GM19099 (cell line): ENCODE measurements around the gene GSS.

Source experiments
- POLR2A ChIP-seq: IDR thresholded peaks from 3 replicates; pipeline ENCODE4 v1.6.1; 2011; ENCODE audit warnings: low read depth; ENCODE audit not compliant: insufficient read length; ENCODE audit errors: extremely low read depth

Gene GSS

DNA sequence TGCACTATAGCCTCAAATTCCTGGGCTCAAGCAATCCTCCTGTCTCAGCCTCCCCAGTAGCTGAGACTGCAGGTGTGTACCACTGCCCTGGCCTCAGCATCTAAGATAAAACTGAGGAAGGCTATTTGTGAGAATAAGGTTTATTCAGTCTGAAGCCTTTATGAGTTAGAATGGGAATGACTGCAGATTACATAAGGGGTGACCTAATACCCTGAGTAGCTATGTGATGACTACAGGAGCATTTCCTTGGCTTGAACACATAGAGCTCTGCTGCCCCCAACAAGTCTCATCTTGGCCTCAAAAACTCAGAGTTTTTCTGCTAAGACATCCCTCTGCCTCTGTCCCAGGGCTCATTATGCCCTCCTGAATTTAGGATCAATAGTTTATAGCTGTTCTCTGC lies 7.6 kb downstream of the GSS start:
- no peak for TF ChIP-seq POLR2A

DNA sequence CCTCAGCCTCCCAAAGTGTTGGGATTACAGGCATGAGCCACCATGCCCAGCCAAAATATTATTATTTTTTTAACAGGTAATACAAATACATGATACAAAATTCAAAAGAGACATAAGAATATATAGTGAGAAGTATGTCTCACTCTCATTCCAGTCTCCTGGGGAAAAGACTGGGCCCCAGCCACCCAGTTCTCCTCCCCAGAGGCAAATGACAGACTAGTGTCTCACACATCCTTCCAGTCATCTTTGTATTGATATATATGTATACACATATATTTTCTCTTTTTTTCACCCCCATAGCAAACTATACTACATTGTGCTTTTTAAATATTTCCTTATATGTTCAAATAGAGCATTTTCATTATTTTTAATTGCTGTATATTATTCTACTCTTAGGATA lies 8.3 kb downstream of the GSS start:
- no peak for TF ChIP-seq POLR2A

DNA sequence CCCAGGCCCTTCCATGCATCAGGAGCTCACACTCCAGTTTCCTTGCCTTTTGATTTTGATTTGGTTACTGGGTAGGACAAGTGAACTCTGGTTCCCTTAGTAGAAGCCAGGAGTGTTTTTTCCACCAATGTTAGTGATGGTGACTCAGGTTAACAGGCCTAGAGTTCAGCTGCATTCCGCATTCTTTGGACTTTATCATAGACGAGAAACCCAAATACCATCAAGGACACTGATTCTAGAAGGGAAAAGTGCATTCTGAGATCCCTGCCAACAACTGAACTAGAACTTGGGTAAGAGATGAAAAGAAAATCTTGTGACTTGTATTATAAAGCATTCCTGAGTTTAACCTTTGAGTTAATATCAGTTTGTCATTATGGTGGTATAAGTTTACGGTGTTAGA lies 8.9 kb downstream of the GSS start:
- TF ChIP-seq POLR2A: no peak

DNA sequence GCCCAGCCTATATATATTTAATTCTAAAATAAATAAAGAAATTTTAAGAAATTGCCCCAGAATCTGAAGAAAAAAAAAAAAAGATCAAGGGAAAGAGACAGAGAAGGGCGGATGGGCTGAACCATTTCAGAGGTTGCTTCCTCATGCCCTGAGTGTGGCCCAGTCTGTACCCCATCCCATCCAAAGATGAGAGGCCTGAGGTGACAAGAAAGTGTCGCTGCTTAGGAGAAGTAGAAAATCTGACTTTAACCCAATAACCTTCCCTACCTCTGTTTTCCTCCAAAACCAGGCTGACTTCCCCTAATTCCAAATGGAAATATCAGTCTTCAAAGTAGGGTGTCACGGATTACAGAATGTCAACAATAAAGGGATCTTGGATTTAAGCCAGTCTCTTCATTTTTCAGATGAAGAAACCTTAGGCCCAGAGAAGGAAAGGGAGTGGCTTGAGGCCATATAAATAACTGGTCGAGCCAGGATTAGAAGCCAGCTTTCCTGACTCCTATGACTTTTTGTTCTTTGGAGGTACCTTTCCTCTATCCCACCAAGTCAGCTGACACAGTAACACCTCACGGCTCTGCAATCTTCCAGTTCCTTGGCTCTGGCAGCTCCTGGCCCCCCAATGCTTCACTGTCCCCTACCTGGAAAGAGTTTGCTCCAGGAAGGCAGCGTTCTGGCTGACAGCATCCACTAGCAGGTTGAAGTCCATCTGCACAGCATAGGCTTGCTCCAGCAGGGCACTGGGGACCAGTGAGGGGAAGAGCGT lies 10.1 kb downstream of the GSS start:
- no peak for TF ChIP-seq POLR2A

DNA sequence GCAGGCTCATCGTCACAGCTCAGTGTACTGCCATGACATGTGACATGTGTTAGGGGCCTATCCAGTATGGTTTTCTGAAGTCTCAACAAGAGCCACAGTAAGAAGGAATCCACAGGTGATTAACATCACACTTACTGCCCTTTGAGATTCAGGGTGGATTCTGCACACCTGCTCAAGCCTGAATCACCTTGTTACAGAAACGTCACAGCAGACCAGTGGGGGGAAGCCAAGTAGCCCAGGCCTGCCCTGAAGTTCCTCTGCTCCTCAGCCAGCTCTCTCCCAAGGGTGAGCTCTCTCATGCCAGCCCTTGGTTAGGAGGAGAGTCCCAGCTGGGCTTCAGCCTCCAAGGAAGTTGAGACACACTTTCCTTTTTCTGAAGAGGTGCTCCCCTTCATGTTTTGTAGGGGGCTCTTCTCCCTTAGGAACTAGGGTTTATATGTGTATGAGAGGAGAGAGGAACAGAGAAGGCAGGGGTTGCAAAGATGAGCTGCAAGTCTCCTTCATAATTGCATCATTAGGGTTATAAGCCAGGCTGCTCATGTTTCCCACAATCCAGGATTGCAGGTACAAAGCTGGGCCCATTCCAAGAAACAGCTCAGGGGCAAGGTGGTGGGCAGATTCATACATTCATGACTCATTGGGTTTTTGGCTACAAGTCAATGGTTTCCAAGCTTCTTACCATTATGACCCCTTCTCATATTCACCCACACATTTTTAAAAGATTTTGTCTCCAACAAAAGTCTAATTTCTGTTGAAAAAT lies 11.6 kb downstream of the GSS start:
- no peak for TF ChIP-seq POLR2A

DNA sequence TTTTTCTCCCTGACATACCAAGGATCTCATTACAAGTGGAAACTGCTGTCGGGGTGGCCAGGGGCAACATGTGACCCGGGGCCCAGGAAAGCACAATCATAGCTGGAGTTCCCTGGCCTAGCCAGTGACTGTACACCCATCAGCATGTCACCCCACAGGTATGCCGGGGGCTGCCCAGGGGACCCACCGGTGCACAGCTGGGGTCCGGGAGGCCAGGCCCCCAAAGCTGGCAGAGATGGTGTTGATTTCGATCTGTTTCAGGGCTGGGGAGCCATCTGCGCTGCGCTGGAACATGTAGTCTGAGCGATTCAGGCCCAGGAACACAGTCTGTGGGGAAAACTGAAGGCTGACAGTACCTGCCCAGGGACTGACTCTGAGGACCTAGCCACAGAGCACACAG lies 13.3 kb downstream of the GSS start:
- TF ChIP-seq POLR2A: no peak

DNA sequence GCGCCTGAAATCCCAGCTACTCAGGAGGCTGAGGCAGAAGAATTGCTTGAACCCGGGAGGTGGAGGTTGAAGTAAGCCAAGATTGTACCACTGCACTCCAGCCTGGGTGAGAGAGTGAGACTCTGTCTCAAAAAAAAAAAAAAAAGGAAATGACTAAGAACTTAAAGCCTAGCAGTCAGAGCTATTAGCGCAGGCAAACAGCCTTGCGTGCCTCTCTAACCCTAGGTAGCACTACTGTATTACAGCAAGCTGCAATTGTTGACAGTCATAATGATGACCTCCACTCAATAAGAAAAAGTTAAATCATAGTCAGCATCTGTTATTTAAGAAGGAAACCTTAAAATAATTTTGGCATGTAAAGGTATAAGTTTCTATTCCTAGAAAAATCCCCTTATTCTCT lies 14.4 kb downstream of the GSS start:
- no peak for TF ChIP-seq POLR2A

DNA sequence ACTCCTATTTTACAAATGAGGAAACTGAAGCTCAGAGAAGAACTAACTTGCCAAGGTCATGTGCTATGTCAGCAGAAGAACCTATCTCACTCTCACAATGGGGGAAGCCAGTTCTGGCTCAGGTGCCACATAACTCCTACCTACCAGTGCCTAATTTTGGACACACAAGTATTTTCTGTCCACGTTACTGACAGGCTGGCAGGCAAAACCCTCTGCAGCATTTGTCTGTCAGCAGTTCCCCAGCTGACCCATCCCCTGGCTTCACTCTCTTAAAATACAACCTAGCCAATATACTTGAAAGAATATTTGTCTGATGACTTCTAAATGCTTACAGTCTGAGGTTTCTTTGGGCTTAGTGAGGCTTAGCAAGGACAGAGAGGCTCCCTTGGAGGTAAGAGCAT lies 15.5 kb downstream of the GSS start:
- no peak for TF ChIP-seq POLR2A

DNA sequence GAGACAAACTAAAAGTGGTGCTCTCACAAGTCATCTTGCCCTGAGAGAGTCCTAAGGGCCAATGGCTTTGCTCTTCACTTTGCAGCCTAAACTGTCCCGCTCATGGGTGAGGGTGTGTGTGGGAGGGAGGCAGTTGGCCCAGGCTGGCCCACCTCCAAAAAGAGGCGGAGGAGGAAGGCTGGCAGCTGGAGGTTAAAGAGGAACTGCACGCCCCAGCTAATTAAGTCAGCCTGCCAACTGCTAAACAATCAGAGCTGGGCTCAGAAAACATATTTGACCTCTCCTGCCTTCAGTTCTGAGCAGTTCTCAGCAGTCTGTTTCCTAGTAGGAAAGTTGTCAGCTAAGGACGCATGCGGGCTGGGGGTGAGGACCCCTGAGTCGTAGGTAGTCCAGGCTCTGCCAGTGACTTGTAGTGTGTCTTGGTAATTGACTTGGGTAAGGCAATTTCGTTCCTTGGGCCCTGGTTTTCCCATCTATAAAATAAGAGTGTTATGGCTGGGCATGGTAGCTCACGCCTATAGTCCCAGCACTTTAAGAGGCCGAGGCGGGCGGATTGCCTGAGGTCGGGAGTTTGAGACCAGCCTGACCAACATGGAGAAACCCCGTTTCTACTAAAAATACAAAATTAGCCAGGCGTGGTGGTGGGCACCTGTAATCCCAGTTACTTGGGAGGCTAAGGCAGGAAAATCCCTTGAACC lies 17.0 kb downstream of the GSS start:
- no peak for TF ChIP-seq POLR2A

DNA sequence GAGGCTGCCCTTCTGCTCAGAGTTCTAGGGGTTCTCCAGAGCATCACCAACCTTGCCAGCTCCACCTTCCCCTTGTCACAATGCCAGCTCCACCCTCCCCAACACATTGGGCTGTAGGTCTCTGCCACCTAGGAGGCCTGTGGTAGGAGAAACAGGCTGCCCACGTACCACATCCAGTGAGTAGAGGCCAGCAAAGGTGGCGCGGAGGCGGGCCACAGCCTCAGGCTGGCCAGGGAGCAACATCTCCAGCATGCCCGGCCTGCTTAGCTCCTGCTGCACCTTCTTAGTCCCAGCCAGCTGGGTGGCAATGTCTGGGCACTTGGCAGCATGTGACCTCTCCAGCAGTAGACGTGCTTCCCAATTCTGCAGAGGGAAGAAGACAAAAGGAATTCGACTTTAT lies 23.8 kb downstream of the GSS start:
- no peak for TF ChIP-seq POLR2A

DNA sequence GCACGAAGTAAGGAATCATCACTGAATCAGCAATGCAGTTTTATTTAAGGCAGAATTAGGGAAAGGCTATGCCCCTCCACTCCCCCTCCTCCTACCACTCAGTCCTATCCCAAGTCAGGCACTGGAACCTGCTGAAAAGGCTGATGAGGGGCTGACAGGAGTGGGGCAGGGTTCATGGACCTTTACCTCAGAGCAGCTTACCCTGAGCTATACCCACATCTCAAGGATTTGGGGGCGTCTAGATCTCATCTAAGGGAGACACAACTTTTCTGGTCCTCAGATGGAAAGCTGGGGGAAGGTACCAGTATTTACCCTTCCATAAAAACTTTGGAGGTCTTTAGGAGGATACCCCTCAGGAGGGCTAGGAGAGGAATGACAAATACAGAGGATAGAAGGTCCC lies 27.2 kb downstream of the GSS start:
- TF ChIP-seq POLR2A: no peak

DNA sequence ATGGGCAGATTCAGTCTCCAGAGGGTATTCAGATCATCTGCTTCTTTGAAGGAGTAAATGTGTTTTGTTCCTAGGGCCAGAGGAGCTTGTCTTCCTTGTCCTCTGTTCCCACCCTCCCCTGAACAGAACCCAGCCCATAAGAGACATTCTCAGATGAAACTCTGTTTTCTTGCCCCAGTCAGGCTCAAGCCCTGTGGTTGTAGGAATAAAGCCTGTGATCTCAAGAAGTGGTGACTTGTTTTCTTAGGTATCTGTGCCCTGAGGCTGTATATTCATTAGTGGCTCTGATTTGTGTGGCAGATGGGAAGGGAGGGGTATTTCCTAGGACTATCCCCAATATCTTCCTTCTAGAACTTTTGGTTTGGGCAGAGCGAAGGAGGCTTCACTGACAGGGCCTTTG lies 27.9 kb downstream of the GSS start:
- TF ChIP-seq POLR2A: no peak

DNA sequence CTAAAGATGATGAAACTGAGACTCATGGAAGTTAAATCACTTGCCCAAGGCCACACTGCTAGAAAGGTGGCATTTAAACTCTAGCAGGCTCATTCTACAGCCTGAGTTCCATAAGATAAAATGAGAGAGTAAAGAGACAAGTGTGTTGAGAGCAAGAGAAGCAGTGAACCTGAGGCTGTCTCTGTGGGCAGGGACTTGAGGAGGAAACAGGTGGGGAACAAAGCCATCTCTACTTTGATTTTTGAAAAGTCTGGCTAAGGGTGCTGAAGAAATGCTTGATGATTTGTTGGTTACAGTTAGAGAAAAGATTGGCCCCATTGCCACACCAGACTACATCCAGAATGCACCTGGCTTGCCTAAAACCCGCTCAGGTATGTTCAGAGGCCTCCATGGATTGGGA lies 29.0 kb downstream of the GSS start:
- no peak for TF ChIP-seq POLR2A

DNA sequence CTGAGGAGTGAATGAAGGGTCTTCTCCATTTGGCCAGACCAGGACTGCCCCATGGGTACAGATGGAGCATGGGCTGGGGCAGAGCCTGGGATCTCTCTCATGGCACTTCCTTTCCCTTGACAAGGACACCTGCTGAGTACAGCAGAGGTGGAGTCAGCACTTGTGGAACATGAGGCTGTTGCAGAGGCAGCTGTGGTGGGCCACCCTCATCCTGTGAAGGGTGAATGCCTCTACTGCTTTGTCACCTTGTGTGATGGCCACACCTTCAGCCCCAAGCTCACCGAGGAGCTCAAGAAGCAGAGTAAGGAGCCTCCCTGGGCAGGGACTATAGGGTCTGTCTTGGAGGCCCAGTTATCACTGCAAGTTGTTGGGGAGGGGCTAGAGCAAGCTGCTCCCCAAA lies 29.6 kb downstream of the GSS start:
- no peak for TF ChIP-seq POLR2A

DNA sequence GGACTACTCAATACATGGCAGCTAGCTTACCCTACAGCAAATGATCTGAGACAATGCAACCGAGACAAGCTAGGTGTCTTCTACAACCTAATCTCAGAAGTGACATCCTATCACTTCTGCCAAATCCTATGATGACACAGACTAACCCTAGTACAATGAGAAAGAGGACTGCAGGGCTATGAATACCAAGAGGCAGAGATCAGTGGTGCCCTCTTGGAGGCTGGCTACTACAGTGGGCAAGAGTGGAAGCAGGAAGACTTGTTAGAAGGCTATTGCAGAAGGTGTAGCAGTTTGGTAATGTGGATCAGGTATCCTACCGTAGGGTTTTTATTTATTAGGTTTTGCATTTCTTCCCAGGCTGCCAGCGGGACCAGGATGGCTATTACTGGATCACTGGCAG lies 30.3 kb downstream of the GSS start:
- TF ChIP-seq POLR2A: no peak

DNA sequence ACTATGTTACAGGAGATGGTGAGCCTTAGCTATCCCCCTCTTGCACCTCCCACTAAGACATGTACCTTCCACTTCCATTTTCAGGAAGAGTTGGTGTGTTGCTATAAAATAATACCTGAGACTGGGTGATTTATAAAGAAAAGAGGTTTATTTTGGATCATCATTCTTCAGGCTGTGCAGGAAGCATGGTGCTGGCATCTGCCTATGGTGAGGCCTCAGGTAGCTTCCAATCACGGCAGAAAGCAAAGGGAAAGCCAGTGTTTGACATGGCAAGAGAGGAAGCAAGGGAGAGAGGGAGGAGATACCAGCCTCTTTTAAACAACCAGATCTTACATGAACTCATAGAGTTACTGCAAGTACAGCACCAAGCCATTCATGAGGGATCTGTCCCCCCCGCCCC lies 32.2 kb downstream of the GSS start:
- no peak for TF ChIP-seq POLR2A
